Adrenal gland (tissue), 5 donors: ENCODE data around the gene LIPK.

Source experiments
- POLR2A ChIP-seq, 2 donors: fragments of 450-650 bp; IDR thresholded peaks; one replicate each; pipeline ENCODE4 v1.6.1; 2017; ENCODE audit warnings: antibody characterized with exemption in 2 of 2, mild to moderate bottlenecking in 2 of 2, moderate library complexity in 1 of 2
- TF ChIP-seq, protein P1 (sequence below), 6 experiments: fragments of 450-650 bp in 4 of 6; fragments of 200-600 bp in 2 of 6; sonication (generic) in 1 of 6; IDR thresholded peaks; 1 replicate in 5 of 6; 2 replicates in 1 of 6; pipeline versions ENCODE4 v1.5.1 to v1.8.0; 2016 to 2021; ENCODE audit warnings: antibody characterized with exemption in 6 of 6, mild to moderate bottlenecking in 2 of 6, moderate library complexity in 1 of 6
- donor health status: DM: no; HTN: no; CAD: no.

DNA sequence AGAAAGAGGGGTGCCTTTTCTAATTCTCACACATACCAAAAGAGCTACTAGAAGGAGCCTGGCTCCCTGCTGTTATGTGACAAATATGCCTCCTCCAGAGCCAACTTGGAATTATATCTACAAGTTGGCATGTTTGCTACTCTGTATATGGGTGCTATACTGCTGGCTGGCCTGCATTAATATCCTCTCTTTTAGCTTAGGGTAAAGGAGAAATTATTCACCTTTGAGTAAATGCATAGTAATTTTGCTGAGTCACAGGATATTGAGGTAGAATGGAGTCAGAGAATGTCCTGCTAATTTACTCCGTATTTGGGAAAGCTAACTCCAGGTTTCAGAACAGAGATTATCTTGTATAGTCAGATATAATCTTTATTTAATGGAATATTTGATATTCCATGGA lies 29.6 kb downstream of the LIPK start:
- TF ChIP-seq, protein P1, sequence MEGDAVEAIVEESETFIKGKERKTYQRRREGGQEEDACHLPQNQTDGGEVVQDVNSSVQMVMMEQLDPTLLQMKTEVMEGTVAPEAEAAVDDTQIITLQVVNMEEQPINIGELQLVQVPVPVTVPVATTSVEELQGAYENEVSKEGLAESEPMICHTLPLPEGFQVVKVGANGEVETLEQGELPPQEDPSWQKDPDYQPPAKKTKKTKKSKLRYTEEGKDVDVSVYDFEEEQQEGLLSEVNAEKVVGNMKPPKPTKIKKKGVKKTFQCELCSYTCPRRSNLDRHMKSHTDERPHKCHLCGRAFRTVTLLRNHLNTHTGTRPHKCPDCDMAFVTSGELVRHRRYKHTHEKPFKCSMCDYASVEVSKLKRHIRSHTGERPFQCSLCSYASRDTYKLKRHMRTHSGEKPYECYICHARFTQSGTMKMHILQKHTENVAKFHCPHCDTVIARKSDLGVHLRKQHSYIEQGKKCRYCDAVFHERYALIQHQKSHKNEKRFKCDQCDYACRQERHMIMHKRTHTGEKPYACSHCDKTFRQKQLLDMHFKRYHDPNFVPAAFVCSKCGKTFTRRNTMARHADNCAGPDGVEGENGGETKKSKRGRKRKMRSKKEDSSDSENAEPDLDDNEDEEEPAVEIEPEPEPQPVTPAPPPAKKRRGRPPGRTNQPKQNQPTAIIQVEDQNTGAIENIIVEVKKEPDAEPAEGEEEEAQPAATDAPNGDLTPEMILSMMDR (IDR thresholded peaks at IDR 0.05) = no peak
- TF ChIP-seq POLR2A (IDR thresholded peaks at IDR 0.05) = no peak
